GM18526 (cell line): ENCODE data around the gene CWC25.

Experiments used
- POLR2A ChIP-seq: IDR thresholded peaks from 3 replicates; pipeline ENCODE4 v1.6.1; 2011; ENCODE audit not compliant: insufficient read length; ENCODE audit errors: extremely low read depth

CWC25 gene

GRCh38 chr17:38799501-38800236, 25.5 kb downstream of the CWC25 start, which contains the start of gene PIP4K2B:
PIP4K2B (minus strand) TSS chr17:38799556; CDS start chr17:38799424, 132 bp downstream.
- TF ChIP-seq POLR2A, result peak; percentile 55

GRCh38 chr17:38798614-38799500, 26.3 kb downstream of the CWC25 start:
- no peak for TF ChIP-seq POLR2A

GRCh38 chr17:38797828-38798227, 27.3 kb downstream of the CWC25 start:
- TF ChIP-seq POLR2A, result no peak

- no peak for TF ChIP-seq POLR2A
These were observed 28.0 kb downstream of the CWC25 start for GRCh38 chr17:38797158-38797490.

- no peak for TF ChIP-seq POLR2A
These were observed 28.5 kb downstream of the CWC25 start for GRCh38 chr17:38796451-38797157.

- no peak for TF ChIP-seq POLR2A
These were observed 30.9 kb downstream of the CWC25 start for GRCh38 chr17:38794221-38794620.

GRCh38 chr17:38791162-38791561, 34.0 kb downstream of the CWC25 start:
- no peak for TF ChIP-seq POLR2A

GRCh38 chr17:38789185-38789584, 35.9 kb downstream of the CWC25 start:
- TF ChIP-seq POLR2A, result no peak

GRCh38 chr17:38786372-38786771, 38.7 kb downstream of the CWC25 start:
- no peak for TF ChIP-seq POLR2A

GRCh38 chr17:38783227-38783626, 41.9 kb downstream of the CWC25 start:
- TF ChIP-seq POLR2A, result no peak

GRCh38 chr17:38779965-38780752, 45.0 kb downstream of the CWC25 start:
- no peak for TF ChIP-seq POLR2A

- no peak for TF ChIP-seq POLR2A
These were observed 47.4 kb downstream of the CWC25 start for GRCh38 chr17:38777641-38778250.

- TF ChIP-seq POLR2A, result no peak
These were observed 51.9 kb downstream of the CWC25 start for GRCh38 chr17:38773258-38773657.

GRCh38 chr17:38768417-38768816, 56.7 kb downstream of the CWC25 start:
- TF ChIP-seq POLR2A, result no peak
